Measurements from ENCODE around the gene KCP.

KCP gene

GRCh38 chr7:128906766-128907559 lies 3.5 kb downstream of the KCP start:
- DNase-seq (ENCODE audit: low read depth): no peak
- TF ChIP-seq CTCF (conservative IDR thresholded peaks at IDR 0.05; ENCODE audit: low read depth, low read length): no peak
- no peak overlapping the region for H3K4me3 ChIP-seq (ENCODE audit: low read length)

GRCh38 chr7:128906001-128906765 lies 4.3 kb downstream of the KCP start:
- no peak for TF ChIP-seq CTCF (conservative IDR thresholded peaks at IDR 0.05; ENCODE audit: low read depth, low read length)
- no peak for DNase-seq (ENCODE audit: low read depth)
- no peak overlapping the region for H3K4me3 ChIP-seq (ENCODE audit: low read length)

GRCh38 chr7:128904381-128905197 lies 5.9 kb downstream of the KCP start:
- no peak overlapping the region for H3K4me3 ChIP-seq (ENCODE audit: low read length)
- peak; percentile 62 for TF ChIP-seq CTCF (conservative IDR thresholded peaks at IDR 0.05; ENCODE audit: low read depth, low read length)
- no peak for DNase-seq (ENCODE audit: low read depth)

- TF ChIP-seq CTCF (conservative IDR thresholded peaks at IDR 0.05; ENCODE audit: low read depth, low read length): no peak
- H3K4me3 ChIP-seq (ENCODE audit: low read length): no peak overlapping the region
- no peak for DNase-seq (ENCODE audit: low read depth)
Measured at GRCh38 chr7:128903621-128904361, 6.7 kb downstream of the KCP start.

GRCh38 chr7:128902761-128903585 lies 7.5 kb downstream of the KCP start:
- peak; percentile 58 for DNase-seq (ENCODE audit: low read depth)
- H3K4me3 ChIP-seq (ENCODE audit: low read length): peak overlapping the region; percentile 15
- no peak for TF ChIP-seq CTCF (conservative IDR thresholded peaks at IDR 0.05; ENCODE audit: low read depth, low read length)

- TF ChIP-seq CTCF (conservative IDR thresholded peaks at IDR 0.05; ENCODE audit: low read depth, low read length): no peak
- no peak for DNase-seq (ENCODE audit: low read depth)
Measured at GRCh38 chr7:128900237-128900636, 10.3 kb downstream of the KCP start.

More at GRCh38 chr7:128900237-128900636, 10.3 kb downstream of the KCP start:
- no peak overlapping the region for H3K4me3 ChIP-seq (ENCODE audit: low read length)
